Stimulated activated CD4-positive, alpha-beta T cell treated with anti-CD3 and anti-CD28 coated beads, Interleukin-1b, Interleukin-23, amount 100 ng/mL, for 48 hours (primary cell): ENCODE results near the gene IRGQ.

ENCODE experiments used
- DNase-seq: peaks from one replicate; pipeline ENCODE4 v3.0.0-alpha.2; 2020

IRGQ gene

DNA sequence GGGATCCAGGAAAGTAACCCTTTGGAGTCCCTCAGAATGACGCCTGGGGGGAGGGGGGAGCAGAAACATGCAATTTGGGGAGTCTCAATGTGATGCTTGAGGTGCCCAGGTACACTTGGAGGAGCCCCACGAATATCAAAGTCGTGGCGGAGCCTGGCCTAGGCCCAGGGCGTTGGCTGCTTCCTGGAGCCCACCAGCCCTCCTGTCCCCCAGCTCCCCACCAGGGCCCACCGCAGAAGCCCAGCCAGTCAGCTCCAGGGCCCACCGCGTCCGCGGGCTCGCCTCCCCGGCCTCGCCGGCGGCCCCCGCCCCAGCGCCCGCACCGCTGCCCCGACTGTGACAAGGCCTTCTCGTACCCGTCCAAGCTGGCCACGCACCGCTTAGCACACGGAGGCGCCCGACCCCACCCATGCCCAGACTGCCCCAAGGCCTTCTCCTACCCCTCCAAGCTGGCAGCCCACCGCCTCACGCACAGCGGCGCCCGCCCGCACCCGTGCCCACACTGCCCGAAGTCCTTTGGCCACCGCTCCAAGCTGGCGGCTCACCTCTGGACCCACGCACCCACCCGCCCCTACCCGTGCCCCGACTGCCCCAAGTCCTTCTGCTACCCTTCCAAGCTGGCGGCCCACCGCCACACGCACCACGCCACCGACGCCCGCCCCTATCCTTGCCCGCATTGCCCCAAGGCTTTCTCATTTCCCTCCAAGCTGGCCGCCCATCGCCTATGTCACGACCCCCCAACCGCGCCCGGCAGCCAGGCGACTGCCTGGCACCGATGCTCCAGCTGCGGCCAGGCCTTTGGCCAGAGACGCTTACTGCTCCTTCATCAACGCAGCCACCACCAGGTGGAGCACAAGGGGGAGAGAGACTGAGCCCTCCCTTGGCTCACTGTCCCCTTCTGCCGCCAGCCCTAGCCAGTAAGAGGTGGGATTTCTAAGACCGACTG, 60.8 kb downstream of the IRGQ start:
- DNase-seq, result peak; percentile 17
